Measurements from ENCODE around the gene PIM3.

PIM3 gene

DNA sequence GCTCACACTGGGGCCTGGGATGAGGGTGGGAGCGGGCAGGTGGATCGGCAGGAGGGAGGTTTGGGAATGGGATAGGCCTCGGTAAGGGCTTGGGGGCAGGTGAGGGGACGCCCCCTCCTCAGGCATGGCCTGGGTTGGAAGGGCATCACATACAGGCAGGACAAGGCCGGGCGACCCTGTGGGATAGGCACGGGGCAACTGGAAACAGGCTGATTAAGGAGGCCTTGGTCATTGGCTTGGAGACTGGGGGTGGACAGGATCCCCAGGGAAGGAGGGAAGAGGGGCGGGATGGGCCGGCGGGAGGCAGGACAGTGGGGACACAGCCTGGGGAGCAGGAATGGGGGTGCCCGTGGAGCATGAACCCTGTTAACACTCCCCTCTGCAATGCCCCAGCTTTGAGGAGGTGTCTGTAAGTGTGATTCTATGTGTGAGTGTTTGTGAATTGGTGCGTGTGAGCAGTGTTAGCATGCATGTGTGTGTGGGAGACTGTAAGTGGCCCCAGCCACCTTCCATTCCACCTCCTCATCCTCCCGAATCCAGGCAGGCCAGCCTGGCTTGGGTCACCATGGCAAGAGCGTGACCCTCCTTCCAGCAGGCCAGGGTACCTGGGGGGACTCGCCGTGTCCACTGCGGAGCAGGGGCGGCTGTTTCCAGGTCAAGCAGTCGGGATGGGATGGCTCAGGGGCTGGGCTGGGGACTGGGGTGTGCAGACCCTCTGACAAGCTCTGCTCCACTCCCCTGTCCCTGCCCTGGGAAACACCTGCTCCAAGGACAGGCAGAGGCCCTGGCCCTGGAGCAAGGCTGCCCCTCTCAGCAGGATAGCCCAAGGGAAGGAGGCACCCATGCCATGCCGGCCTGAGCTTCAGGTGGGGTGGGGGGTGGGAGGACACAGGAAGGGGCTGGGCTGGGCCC is 3.4 kb upstream of the PIM3 start:
- DNase-seq = no peak

DNA sequence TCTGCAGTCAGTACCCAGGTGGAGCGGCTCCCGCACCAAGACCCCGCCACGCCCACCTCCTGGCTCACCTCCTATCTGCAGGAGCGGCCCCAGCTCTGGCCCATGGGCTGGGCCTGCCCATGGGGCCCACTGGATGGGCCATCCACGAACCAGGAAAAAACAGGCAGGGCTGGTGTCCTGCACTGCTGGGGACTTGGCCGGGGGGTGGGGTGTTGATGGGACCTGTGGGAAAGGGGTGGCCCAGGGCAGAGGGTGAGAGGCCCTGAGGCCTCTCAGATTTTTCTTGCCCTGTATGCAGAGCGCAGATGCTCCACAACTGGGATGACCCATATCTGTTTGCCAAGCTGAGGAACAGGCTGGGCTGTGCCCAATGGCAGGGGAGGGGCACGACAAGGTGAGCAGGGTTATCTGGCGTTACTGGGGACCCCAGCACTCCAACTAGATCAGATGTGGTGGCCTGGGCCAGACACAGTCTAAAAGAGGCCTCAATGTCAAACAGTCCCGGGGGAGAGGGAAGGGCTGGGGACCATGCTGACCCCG is 2.7 kb upstream of the PIM3 start:
- DNase-seq = no peak

- DNase-seq = no peak
Observed at GRCh38 chr22:49958366-49958921, 2.1 kb upstream of the PIM3 start.

GRCh38 chr22:49958931-49959781 is 1.4 kb upstream of the PIM3 start:
- no peak for DNase-seq

DNA sequence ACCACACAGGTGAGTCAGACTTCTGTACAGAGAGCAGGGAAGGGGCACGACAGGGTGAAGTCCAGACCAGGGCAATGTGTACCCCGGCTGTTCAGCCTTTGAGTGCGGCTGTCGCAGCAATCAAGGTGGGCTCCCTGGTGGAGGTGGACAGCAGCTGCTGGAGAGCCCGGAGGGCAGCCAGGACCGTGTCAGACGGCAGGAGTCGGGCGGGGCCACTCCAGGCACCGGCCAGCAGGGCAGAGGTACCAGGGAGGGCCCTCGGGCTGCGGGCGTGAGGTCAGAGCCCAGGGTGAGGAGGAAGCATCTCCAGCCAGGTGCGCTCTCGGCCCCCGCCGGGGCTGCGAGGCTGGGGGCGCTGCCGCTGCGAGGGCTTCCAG is 802 bp upstream of the PIM3 start:
- no peak for DNase-seq

DNA sequence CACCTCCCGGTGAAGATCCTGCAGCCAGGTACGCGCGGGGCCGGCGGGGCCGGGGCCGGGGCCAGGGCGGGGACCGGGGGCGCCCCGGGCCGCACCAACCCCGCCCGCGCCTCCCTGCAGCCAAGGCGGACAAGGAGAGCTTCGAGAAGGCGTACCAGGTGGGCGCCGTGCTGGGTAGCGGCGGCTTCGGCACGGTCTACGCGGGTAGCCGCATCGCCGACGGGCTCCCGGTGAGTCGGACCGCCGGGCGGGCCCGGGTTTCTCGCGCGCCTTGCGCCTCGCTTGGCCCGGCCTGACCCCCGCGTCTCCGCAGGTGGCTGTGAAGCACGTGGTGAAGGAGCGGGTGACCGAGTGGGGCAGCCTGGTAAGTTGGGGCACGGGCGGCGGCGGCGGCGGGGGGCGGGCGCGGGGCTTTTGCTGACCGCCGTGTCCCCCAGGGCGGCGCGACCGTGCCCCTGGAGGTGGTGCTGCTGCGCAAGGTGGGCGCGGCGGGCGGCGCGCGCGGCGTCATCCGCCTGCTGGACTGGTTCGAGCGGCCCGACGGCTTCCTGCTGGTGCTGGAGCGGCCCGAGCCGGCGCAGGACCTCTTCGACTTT is 531 bp downstream of the PIM3 start:
- DNase-seq = no peak

DNA sequence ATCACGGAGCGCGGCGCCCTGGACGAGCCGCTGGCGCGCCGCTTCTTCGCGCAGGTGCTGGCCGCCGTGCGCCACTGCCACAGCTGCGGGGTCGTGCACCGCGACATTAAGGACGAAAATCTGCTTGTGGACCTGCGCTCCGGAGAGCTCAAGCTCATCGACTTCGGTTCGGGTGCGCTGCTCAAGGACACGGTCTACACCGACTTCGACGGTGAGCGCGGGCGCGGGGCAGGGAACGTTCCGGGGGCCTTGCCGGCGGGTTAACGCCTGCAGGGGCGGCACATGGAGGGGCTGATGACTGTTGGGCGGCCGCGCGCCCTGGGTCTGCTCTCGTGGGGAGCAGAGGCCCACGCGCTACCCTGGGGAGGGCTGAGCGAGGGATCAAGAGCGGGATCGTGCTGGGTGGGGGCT is 1.0 kb downstream of the PIM3 start:
- DNase-seq = no peak

GRCh38 chr22:49962012-49962750 is 1.6 kb downstream of the PIM3 start:
- peak; percentile 92 for DNase-seq

DNA sequence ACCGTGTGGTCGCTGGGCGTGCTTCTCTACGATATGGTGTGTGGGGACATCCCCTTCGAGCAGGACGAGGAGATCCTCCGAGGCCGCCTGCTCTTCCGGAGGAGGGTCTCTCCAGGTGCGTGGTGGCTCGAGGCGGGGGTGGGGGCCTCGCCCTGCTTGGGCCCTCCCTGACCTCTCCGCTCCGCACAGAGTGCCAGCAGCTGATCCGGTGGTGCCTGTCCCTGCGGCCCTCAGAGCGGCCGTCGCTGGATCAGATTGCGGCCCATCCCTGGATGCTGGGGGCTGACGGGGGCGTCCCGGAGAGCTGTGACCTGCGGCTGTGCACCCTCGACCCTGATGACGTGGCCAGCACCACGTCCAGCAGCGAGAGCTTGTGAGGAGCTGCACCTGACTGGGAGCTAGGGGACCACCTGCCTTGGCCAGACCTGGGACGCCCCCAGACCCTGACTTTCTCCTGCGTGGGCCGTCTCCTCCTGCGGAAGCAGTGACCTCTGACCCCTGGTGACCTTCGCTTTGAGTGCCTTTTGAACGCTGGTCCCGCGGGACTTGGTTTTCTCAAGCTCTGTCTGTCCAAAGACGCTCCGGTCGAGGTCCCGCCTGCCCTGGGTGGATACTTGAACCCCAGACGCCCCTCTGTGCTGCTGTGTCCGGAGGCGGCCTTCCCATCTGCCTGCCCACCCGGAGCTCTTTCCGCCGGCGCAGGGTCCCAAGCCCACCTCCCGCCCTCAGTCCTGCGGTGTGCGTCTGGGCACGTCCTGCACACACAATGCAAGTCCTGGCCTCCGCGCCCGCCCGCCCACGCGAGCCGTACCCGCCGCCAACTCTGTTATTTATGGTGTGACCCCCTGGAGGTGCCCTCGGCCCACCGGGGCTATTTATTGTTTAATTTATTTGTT is 2.4 kb downstream of the PIM3 start:
- DNase-seq = no peak

DNA sequence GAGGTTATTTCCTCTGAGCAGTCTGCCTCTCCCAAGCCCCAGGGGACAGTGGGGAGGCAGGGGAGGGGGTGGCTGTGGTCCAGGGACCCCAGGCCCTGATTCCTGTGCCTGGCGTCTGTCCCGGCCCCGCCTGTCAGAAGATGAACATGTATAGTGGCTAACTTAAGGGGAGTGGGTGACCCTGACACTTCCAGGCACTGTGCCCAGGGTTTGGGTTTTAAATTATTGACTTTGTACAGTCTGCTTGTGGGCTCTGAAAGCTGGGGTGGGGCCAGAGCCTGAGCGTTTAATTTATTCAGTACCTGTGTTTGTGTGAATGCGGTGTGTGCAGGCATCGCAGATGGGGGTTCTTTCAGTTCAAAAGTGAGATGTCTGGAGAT is 3.1 kb downstream of the PIM3 start:
- no peak for DNase-seq

DNA sequence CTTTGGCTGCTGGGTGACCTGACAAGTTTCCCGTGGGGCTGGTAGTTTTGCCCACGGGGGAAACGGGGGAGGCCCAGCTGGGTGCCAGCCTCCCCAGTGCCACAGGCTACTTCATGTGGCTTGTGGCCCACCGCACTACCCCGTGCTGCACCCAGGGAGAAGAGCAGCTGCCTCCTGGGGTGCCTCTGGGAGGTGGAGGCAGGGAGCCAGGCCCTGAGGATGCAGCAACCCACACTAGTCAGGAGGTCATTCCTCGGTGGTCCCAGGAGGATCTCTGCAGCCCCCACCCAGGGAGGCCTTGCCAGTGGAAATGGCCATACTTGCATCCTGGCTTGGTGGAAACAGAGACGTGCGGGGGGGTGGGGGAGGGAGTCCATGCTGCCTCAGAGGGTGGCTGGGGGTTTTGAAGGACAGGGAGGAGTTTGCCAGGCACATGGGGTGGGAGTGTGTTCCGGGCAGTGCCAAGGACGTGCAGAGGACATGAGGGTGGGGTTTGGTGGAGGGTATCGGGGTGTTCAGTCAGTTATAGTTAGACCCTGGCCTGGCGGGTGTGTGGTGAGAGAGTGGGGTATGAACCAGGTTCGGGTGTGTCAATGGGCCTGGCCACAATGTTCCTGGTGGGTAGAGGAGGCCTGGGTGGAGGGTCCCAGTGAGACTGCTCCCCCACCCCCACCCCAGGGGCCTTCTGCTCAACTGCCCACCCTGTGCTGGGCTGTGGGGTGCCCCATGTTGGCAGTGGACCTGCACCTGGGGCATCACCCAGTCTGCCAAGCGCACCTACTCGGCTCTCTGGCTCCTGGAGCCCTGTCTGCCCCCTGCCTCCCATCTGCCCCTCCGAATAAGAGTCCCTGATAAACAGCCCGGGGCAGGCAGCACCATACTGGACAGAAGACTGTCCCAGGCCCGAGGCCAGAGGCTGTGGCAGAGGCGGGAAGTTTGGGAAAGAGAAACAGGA is 3.8 kb downstream of the PIM3 start:
- no peak for DNase-seq

GRCh38 chr22:49965091-49966040 is 4.8 kb downstream of the PIM3 start:
- no peak for DNase-seq

DNA sequence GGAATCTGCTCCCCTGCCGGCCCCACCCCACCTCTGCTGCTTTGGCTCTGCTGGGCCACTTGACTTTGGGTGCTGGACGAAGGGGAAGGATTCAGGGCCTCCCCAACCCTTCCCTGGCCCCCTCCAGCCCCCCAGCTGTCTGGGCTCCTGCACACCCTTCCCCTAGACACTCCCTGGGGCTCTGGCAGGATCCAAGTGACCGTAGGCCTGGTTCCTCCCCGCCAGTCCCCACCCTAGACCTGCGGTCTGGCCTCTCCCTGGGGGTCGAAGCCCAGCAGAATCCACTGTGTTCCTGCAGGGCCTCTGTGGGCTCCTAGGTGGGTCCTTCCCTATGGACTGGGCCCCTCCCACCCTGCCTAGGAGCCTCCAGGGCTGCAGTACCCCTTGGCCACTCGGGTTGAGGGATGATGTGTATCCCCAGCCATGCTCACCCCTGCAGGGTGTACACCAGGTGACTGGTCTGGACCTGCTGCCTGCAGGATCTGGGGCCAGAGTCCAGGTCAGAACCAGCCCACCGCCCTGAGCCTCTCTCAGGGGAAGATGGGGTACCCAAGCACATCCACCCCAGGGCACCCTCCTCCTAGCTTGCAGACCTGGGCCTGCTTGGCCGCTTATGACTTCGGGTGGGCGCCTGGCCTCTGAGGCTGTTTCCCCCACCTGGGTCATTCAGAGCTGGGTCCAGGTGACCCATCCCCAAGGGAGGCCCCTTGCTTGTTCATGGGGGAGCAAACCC is 5.6 kb downstream of the PIM3 start:
- no peak for DNase-seq

GRCh38 chr22:49966774-49967705 is 6.5 kb downstream of the PIM3 start:
- DNase-seq = no peak

DNA sequence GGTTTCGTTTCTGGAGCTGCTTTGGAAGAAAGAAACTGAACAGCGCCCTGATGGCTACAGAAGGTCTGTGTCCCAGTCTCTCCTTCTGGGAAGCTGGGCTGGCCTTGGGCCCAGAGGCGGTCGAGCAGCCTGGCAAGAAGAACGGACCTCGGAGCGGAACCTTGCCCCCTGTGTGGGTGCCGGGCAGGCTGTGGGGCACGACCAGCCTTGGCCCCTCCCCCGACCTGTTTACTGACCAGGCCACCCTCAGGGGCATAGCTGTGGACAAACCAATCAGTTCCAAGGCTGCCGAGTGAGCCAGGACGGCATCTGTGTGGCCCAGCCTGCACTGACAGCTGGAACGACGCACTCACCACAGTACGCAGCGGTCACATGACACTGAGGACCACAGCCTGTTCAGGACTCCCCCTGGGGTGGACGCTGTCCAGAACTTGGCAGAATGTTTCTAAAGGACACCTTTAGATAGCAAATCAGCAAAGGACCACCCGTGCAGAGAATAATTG is 7.2 kb downstream of the PIM3 start:
- DNase-seq = no peak

GRCh38 chr22:49968313-49968830 is 7.8 kb downstream of the PIM3 start:
- DNase-seq = no peak
